IMR-90 (cell line): ENCODE data around the gene JAK1. TPM values are rescaled to one million over a fixed set of nuclear protein-coding genes. Genes with fewer than 3 reads are reported as not detected.

Experiments
- ATAC-seq: fragments of 200-7000 bp; cut with Tn5 transposase; 2 replicates; pipeline ENCODE4 v1.9.1; 2020; ENCODE audit warnings: low read depth, mild to moderate bottlenecking, moderate library complexity
- BruUV-seq: library from RNA; stranded (reverse); fragments of 400-500 nt; replicated peaks from 2 replicates; lab custom pipeline; 2021; lab: Mats Ljungman, UMichigan
- CTCF ChIA-PET: fragments of 300-600 bp; formaldehyde crosslinking; extraction: SDS; loops from one replicate; lab custom pipeline; 2021; ENCODE audit warnings: antibody characterized with exemption; lab: Yijun Ruan, JAX
- POLR2A ChIA-PET: fragments of 300-600 bp; sonication (Branson Sonifier 250); formaldehyde crosslinking; loops from one replicate; lab custom pipeline; 2022; ENCODE audit warnings: antibody characterized with exemption; ENCODE audit not compliant: unreplicated experiment; lab: Charles Lee
- DNase-seq: peaks from one replicate; pipeline ENCODE4 v3.0.0; 2013
- H2AFZ ChIP-seq: replicated peaks from 2 replicates; pipeline ENCODE3; 2013; ENCODE audit warnings: low read length, mild to moderate bottlenecking; ENCODE audit not compliant: poor library complexity
- H2AK5ac ChIP-seq: 2 replicates; pipeline ENCODE4 v1.6.1; 2013; ENCODE audit warnings: low read depth, low read length, inconsistent platforms
- H2AK9ac ChIP-seq: replicated peaks from 2 replicates; pipeline ENCODE3; 2013; ENCODE audit warnings: mild to moderate bottlenecking, low read depth, low read length, moderate library complexity; ENCODE audit not compliant: poor library complexity
- H2BK120ac ChIP-seq: 2 replicates; pipeline ENCODE4 v1.6.1; 2013; ENCODE audit warnings: low read depth, low read length, inconsistent platforms
- H2BK15ac ChIP-seq: 3 replicates; pipeline ENCODE4 v1.6.1; 2013; ENCODE audit warnings: low read depth, low read length, inconsistent platforms
- H2BK20ac ChIP-seq: 2 replicates; pipeline ENCODE4 v1.6.1; 2013; ENCODE audit warnings: low read depth, mild to moderate bottlenecking, inconsistent platforms, low read length, moderate library complexity
- H2BK5ac ChIP-seq: 2 replicates; pipeline ENCODE4 v1.6.1; 2013; ENCODE audit warnings: mild to moderate bottlenecking, low read depth, low read length, inconsistent platforms; ENCODE audit not compliant: poor library complexity, severe bottlenecking
- H3K14ac ChIP-seq: replicated peaks from 2 replicates; pipeline ENCODE4 v1.6.1; 2013; ENCODE audit warnings: low read depth, low read length, inconsistent platforms
- H3K18ac ChIP-seq: 2 replicates; pipeline ENCODE4 v1.6.1; 2013; ENCODE audit warnings: low read depth, low read length, control low read depth
- H3K23ac ChIP-seq: 2 replicates; pipeline ENCODE4 v1.6.1; 2013; ENCODE audit warnings: low read depth, low read length, inconsistent platforms
- H3K27ac ChIP-seq: 2 replicates; pipeline ENCODE4 v1.5.1; 2013; ENCODE audit warnings: mild to moderate bottlenecking, control low read depth, low read length; ENCODE audit not compliant: insufficient read depth
- H3K27me3 ChIP-seq: 2 replicates; pipeline ENCODE4 v1.6.1; 2013; ENCODE audit warnings: low read length; ENCODE audit not compliant: control insufficient read depth, insufficient read depth
- H3K36me3 ChIP-seq: 2 replicates; pipeline ENCODE4 v1.6.1; 2013; ENCODE audit warnings: low read length, mixed read lengths; ENCODE audit not compliant: control insufficient read depth, insufficient read depth
- H3K4ac ChIP-seq: 2 replicates; pipeline ENCODE4 v1.6.1; 2013; ENCODE audit warnings: low read depth, low read length, inconsistent platforms
- H3K4me1 ChIP-seq: 2 replicates; pipeline ENCODE4 v1.6.1; 2013; ENCODE audit warnings: low read length, mixed read lengths; ENCODE audit not compliant: control insufficient read depth, insufficient read depth
- H3K4me2 ChIP-seq: 2 replicates; pipeline ENCODE4 v1.6.1; 2013; ENCODE audit warnings: low read depth, mild to moderate bottlenecking, control low read depth, low read length, moderate library complexity
- H3K4me3 ChIP-seq: 2 replicates; pipeline ENCODE4 v1.5.1; 2013; ENCODE audit warnings: low read depth, mild to moderate bottlenecking, control low read depth, low read length, moderate library complexity; ENCODE audit not compliant: insufficient read depth
- H3K56ac ChIP-seq: 2 replicates; pipeline ENCODE4 v1.6.1; 2013; ENCODE audit warnings: low read length, inconsistent platforms; ENCODE audit not compliant: insufficient read depth; ENCODE audit errors: extremely low read depth
- H3K79me1 ChIP-seq, 2 experiments: 2 replicates each; pipeline ENCODE4 v1.6.1; 2013; ENCODE audit warnings: low read length in 2 of 2, inconsistent platforms in 1 of 2, low read depth in 1 of 2
- H3K9ac ChIP-seq: 2 replicates; pipeline ENCODE4 v1.6.1; 2013; ENCODE audit warnings: low read depth, low read length, control low read depth
- H3K9me1 ChIP-seq: 2 replicates; pipeline ENCODE4 v1.6.1; 2013; ENCODE audit warnings: low read length, inconsistent platforms; ENCODE audit not compliant: insufficient read depth
- H3K9me3 ChIP-seq: 2 replicates; pipeline ENCODE4 v1.6.1; 2013; ENCODE audit warnings: low read length; ENCODE audit not compliant: control insufficient read depth, insufficient read depth
- H4K20me1 ChIP-seq: 2 replicates; pipeline ENCODE4 v1.6.1; 2013; ENCODE audit warnings: low read length, inconsistent platforms; ENCODE audit not compliant: insufficient read depth
- H4K5ac ChIP-seq: 2 replicates; pipeline ENCODE4 v1.6.1; 2013; ENCODE audit warnings: mild to moderate bottlenecking, low read depth, low read length, control low read depth
- H4K8ac ChIP-seq, 2 experiments: 2 replicates each; pipeline ENCODE4 v1.6.1; 2013; ENCODE audit warnings: low read depth in 2 of 2, low read length in 2 of 2, control low read depth in 1 of 2, inconsistent platforms in 1 of 2
- H4K91ac ChIP-seq: 2 replicates; pipeline ENCODE4 v1.6.1; 2013; ENCODE audit warnings: low read depth, low read length, inconsistent platforms; ENCODE audit not compliant: insufficient read depth
- BHLHE40 ChIP-seq: fragments of 150-350 bp; IDR thresholded peaks from 2 replicates; pipeline ENCODE4 v1.6.1; 2016; ENCODE audit warnings: mild to moderate bottlenecking, low read depth, low read length
- CEBPB ChIP-seq: IDR thresholded peaks from 2 replicates; pipeline ENCODE4 v1.6.1; 2012; ENCODE audit warnings: low read depth, low read length, improper control_type of control experiment
- CHD1 ChIP-seq: IDR thresholded peaks from 2 replicates; pipeline ENCODE4 v1.6.1; 2012; ENCODE audit warnings: low read depth, low read length, improper control_type of control experiment
- CTCF ChIP-seq: conservative IDR thresholded peaks from 2 replicates; pipeline ENCODE4 v1.5.1; 2012; ENCODE audit warnings: mild to moderate bottlenecking, low read depth, low read length, improper control_type of control experiment
- ELK1 ChIP-seq: fragments of 150-350 bp; IDR thresholded peaks from 2 replicates; pipeline ENCODE4 v1.6.1; 2016; ENCODE audit warnings: low read depth, mild to moderate bottlenecking, low read length, moderate library complexity, borderline replicate concordance
- FOS ChIP-seq: fragments of 150-350 bp; IDR thresholded peaks from 2 replicates; pipeline ENCODE4 v1.6.1; 2016; ENCODE audit warnings: low read depth, low read length
- MAFK ChIP-seq: IDR thresholded peaks from 2 replicates; pipeline ENCODE4 v1.6.1; 2012; ENCODE audit warnings: low read depth, low read length, improper control_type of control experiment
- MAZ ChIP-seq: IDR thresholded peaks from 2 replicates; pipeline ENCODE4 v1.6.1; 2012; ENCODE audit warnings: low read depth, mild to moderate bottlenecking, low read length, improper control_type of control experiment, moderate library complexity, borderline replicate concordance
- MXI1 ChIP-seq: IDR thresholded peaks from 2 replicates; pipeline ENCODE4 v1.6.1; 2012; ENCODE audit warnings: low read depth, mild to moderate bottlenecking, low read length, moderate library complexity, borderline replicate concordance
- NFE2L2 ChIP-seq: fragments of 150-350 bp; IDR thresholded peaks from 2 replicates; pipeline ENCODE4 v1.6.1; 2016; ENCODE audit warnings: low read depth, mild to moderate bottlenecking, low read length
- POLR2A ChIP-seq: IDR thresholded peaks from 2 replicates; pipeline ENCODE4 v1.6.1; 2012; ENCODE audit warnings: mild to moderate bottlenecking, low read depth, low read length
- RAD21 ChIP-seq: IDR thresholded peaks from 2 replicates; pipeline ENCODE4 v1.6.1; 2012; ENCODE audit warnings: low read length, improper control_type of control experiment
- RCOR1 ChIP-seq: IDR thresholded peaks from 2 replicates; pipeline ENCODE4 v1.6.1; 2012; ENCODE audit warnings: mild to moderate bottlenecking, low read length, improper control_type of control experiment; ENCODE audit not compliant: insufficient replicate concordance
- RFX5 ChIP-seq: IDR thresholded peaks from 2 replicates; pipeline ENCODE4 v1.8.0; 2012; ENCODE audit warnings: low read depth, mild to moderate bottlenecking, low read length, moderate library complexity
- SMC3 ChIP-seq: fragments of 150-350 bp; IDR thresholded peaks from 2 replicates; pipeline ENCODE4 v1.6.1; 2016; ENCODE audit warnings: low read depth, mild to moderate bottlenecking, antibody characterized with exemption, low read length, moderate library complexity
- USF2 ChIP-seq: fragments of 150-350 bp; IDR thresholded peaks from 2 replicates; pipeline ENCODE4 v1.6.1; 2017; ENCODE audit warnings: mild to moderate bottlenecking, antibody characterized with exemption, low read length, low read depth
- WGBS, 2 experiments: methylation state at CpG; one replicate each; pipeline versions ENCODE4 v1.1.5 to v1.1.7; 2013; ENCODE audit warnings: missing lambda C conversion rate in 2 of 2; ENCODE audit not compliant: insufficient read length in 1 of 2; ENCODE audit errors: extremely low coverage in 2 of 2; 5-methylcytosine and 5-hydroxymethylcytosine counted together
- dilution Hi-C: fragments of 300-500 bp; cut with HindIII; formaldehyde crosslinking; loops from one replicate; pipeline ENCODE4 v1.14.3; 2018; ENCODE audit warnings: low sequenced_read_pairs; ENCODE audit not compliant: unreplicated experiment
- in situ Hi-C: fragments of 300-500 bp; cut with MboI; formaldehyde crosslinking; loops from 3 replicates; pipeline ENCODE4 v1.14.3; 2019; ENCODE audit warnings: low sequenced_read_pairs, inconsistent platforms, mixed read lengths
- intact Hi-C: fragments of 100-400 bp; cut with micrococcal nuclease; formaldehyde crosslinking; loops from 2 replicates; pipeline ENCODE4 v1.10.0; 2022
- polyA plus RNA-seq, 3 experiments: library from polyadenylated mRNA; depleted of rRNA; stranded (reverse); fragments of >200 nt; gene quantifications; 2 replicates each; pipeline ENCODE4 v1.2.3, GENCODE V29; 2012; ENCODE audit warnings: low replicate concordance in 1 of 3
- total RNA-seq: library from RNA; depleted of rRNA; stranded (reverse); fragments of >200 nt; gene quantifications from 2 replicates; pipeline ENCODE4 v1.2.3, GENCODE V29; 2012

JAK1 gene
- total and polyA plus RNA-seq, 2 of the 4 experiments (the other 2 are of a cell fraction) = 76.9 to 103 TPM

- Histone ChIP-seq H3K18ac (no peak overlapping the region), H2BK5ac (no peak overlapping the region), H3K56ac (no peak overlapping the region), H3K9me1 (no peaks in the 10 kb centered on the region), H2BK120ac (no peak overlapping the region), H3K4me3 (no peak overlapping the region), H3K27ac (no peak overlapping the region), H3K27me3 (no peaks in the 10 kb centered on the region), H2AK9ac (no peak overlapping the region), H4K5ac (no peak overlapping the region), H4K8ac (no peak overlapping the region), H2BK15ac (no peak overlapping the region), H3K9ac (no peak overlapping the region), H2AK5ac (no peak overlapping the region), H3K4me2 (no peak overlapping the region), H3K4ac (no peak overlapping the region), H3K36me3 (no peaks in the 10 kb centered on the region), H3K9me3 (peaks cover 3% of the 10 kb centered on the region; the same call in 1 of the 2 replicates), H4K20me1 (no peaks in the 10 kb centered on the region), H3K79me1 (no peaks in the 10 kb centered on the region), H3K14ac (no peak overlapping the region), H3K4me1 (no peaks in the 10 kb centered on the region), H2BK20ac (no peak overlapping the region), H2AFZ (no peak overlapping the region), H4K91ac (no peak overlapping the region), H3K23ac (no peak overlapping the region)
- POLR2A ChIA-PET = no interaction called here
- no TSS peak for BruUV-seq
- dilution Hi-C loops = no loop called here
- 67% methylated on average over 1 of the region's 2 CpGs; no CpG with 5 or more reads in 1 of the 2 experiments for WGBS, 2 experiments
- intact Hi-C loops = no loop called here
- TF ChIP-seq MXI1 (no peak), RCOR1 (no peak), POLR2A (no peak), CTCF (no peak), RAD21 (no peak), CEBPB (no peak), RFX5 (no peak), FOS (no peak), MAZ (no peak), USF2 (no peak), CHD1 (no peak), SMC3 (no peak), BHLHE40 (no peak), MAFK (no peak), NFE2L2 (no peak), ELK1 (no peak)
- in situ Hi-C loops = no loop called here
- no peak for ATAC-seq
- no peak for DNase-seq
- CTCF ChIA-PET = interaction anchor here (0.7 kb wide), 1 partner anchor 9 kb away, joined by 3 read pairs; no protein-coding TSS in a partner anchor
Measured at GRCh38 chr1:65011983-65012382, 45.6 kb upstream of the JAK1 start.
